Measurements from ENCODE around the gene FAM151B. TPM values are rescaled to one million over a fixed set of nuclear protein-coding genes. Genes with fewer than 3 reads are reported as not detected.

FAM151B gene
- polyA plus RNA-seq, 1 donor (not counting 4 experiments of a cell fraction or from before 2014, with no cell fraction given), result 1.0 TPM

- Histone ChIP-seq H3K4me2 (ENCODE audit: control insufficient read depth, extremely low read depth, insufficient read depth, low read depth, low read length) (no peak overlapping the region), H3K9ac (ENCODE audit: control insufficient read depth, extremely low read depth, insufficient read depth, low read length) (no peak overlapping the region), H3K79me2 (ENCODE audit: control insufficient read depth, insufficient read depth, low read length) (no peaks in the 10 kb centered on the region), H3K4me1 (ENCODE audit: control insufficient read depth, extremely low read depth, insufficient read depth, low read length) (peaks cover 9% of the 10 kb centered on the region), H2AFZ (ENCODE audit: control insufficient read depth, low read length) (no peak overlapping the region), H3K9me1 (ENCODE audit: control insufficient read depth, extremely low read depth, insufficient read depth, low read length) (no peaks in the 10 kb centered on the region), H3K27me3 (ENCODE audit: control insufficient read depth, extremely low read depth, insufficient read depth, low read length) (no peaks in the 10 kb centered on the region), H3K27ac (ENCODE audit: control insufficient read depth, insufficient read depth, low read length) (no peak overlapping the region), H3K4me3 (ENCODE audit: control insufficient read depth in 2 of 3, extremely low read depth in 1 of 3, insufficient read depth in 2 of 3, low read depth in 1 of 3, low read length in 3 of 3) (no peak overlapping the region), H3K9me3 (ENCODE audit: control insufficient read depth, low read depth, low read length) (peaks cover 2% of the 10 kb centered on the region), H3K36me3 (ENCODE audit: control insufficient read depth in 2 of 2, extremely low read depth in 1 of 2, insufficient read depth in 2 of 2, low read length in 2 of 2) (peaks cover 0 to 12% of the 10 kb centered on the region in 2 experiments), H4K20me1 (ENCODE audit: control insufficient read depth, extremely low read depth, insufficient read depth, low read length) (no peaks in the 10 kb centered on the region)
- dilution Hi-C loops (cut with MboI; ENCODE audit: extremely low pct_ligation_motif_present, low sequenced_read_pairs), result no loop called here
- DNase-seq (ENCODE audit: low read depth, low spot score), result no peak
- TF ChIP-seq EZH2 (IDR thresholded peaks at IDR 0.05; ENCODE audit: low read length) (no peak), CTCF (optimal IDR thresholded peaks at IDR 0.05 in 1 of 3, IDR thresholded peaks at IDR 0.05 in 1 of 3, conservative IDR thresholded peaks at IDR 0.05 in 1 of 3; ENCODE audit: extremely low read depth in 1 of 3, insufficient read depth in 2 of 3, low read length in 3 of 3) (no peak)
- FAIRE-seq, result no peak
These were observed 13.0 kb upstream of the FAM151B start for GRCh38 chr5:80474929-80475328.

GRCh38 chr5:80479713-80480112 is 8.2 kb upstream of the FAM151B start:
- dilution Hi-C loops (cut with MboI; ENCODE audit: extremely low pct_ligation_motif_present, low sequenced_read_pairs), result no loop called here
- no peaks in the 10 kb centered on the region for H3K79me2 ChIP-seq (ENCODE audit: control insufficient read depth, insufficient read depth, low read length)
- no peaks in the 10 kb centered on the region for H3K9me1 ChIP-seq (ENCODE audit: control insufficient read depth, extremely low read depth, insufficient read depth, low read length)
- H3K36me3 ChIP-seq (ENCODE audit: control insufficient read depth in 2 of 2, extremely low read depth in 1 of 2, insufficient read depth in 2 of 2, low read length in 2 of 2), result peaks cover 0 to 4% of the 10 kb centered on the region in 2 experiments
- H4K20me1 ChIP-seq (ENCODE audit: control insufficient read depth, extremely low read depth, insufficient read depth, low read length), result no peaks in the 10 kb centered on the region
- no peaks in the 10 kb centered on the region for H3K27me3 ChIP-seq (ENCODE audit: control insufficient read depth, extremely low read depth, insufficient read depth, low read length)
- peaks cover 17% of the 10 kb centered on the region for H3K4me1 ChIP-seq (ENCODE audit: control insufficient read depth, extremely low read depth, insufficient read depth, low read length)
- no peak for DNase-seq (ENCODE audit: low read depth, low spot score)
- TF ChIP-seq CTCF (optimal IDR thresholded peaks at IDR 0.05 in 1 of 3, IDR thresholded peaks at IDR 0.05 in 1 of 3, conservative IDR thresholded peaks at IDR 0.05 in 1 of 3; ENCODE audit: extremely low read depth in 1 of 3, insufficient read depth in 2 of 3, low read length in 3 of 3) (no peak), EZH2 (IDR thresholded peaks at IDR 0.05; ENCODE audit: low read length) (no peak)
- peak; percentile 59 for FAIRE-seq
- H3K9me3 ChIP-seq (ENCODE audit: control insufficient read depth, low read depth, low read length), result no peaks in the 10 kb centered on the region
- peak overlapping the region in 1 of 3 experiments; percentile 19 for H3K4me3 ChIP-seq (ENCODE audit: control insufficient read depth in 2 of 3, extremely low read depth in 1 of 3, insufficient read depth in 2 of 3, low read depth in 1 of 3, low read length in 3 of 3)
- H3K27ac ChIP-seq (ENCODE audit: control insufficient read depth, insufficient read depth, low read length), result peak overlapping the region; percentile 60
- peak overlapping the region; percentile 52 for H3K4me2 ChIP-seq (ENCODE audit: control insufficient read depth, extremely low read depth, insufficient read depth, low read depth, low read length)
- peak overlapping the region; percentile 37 for H3K9ac ChIP-seq (ENCODE audit: control insufficient read depth, extremely low read depth, insufficient read depth, low read length)
- H2AFZ ChIP-seq (ENCODE audit: control insufficient read depth, low read length), result no peak overlapping the region

Data from keratinocyte (primary cell).